ENCODE results near the gene C9orf78.
"Not testable (repeated sequence)": the region's sequence is repeated elsewhere in the genome, so short reads cannot be mapped to it uniquely, and the experiment has no call there.

Gene C9orf78

GRCh38 chr9:129809346-129809745 is 25.7 kb downstream of the C9orf78 start:
- DNase-seq = no peak

- DNase-seq = no peak
Observed at GRCh38 chr9:129806061-129806460, 29.0 kb downstream of the C9orf78 start.

GRCh38 chr9:129803676-129804060 is 31.4 kb downstream of the C9orf78 start:
- no peak for DNase-seq

GRCh38 chr9:129802833-129803675 is 32.0 kb downstream of the C9orf78 start, which contains the start of gene TOR1B:
TOR1B (plus strand) TSS chr9:129803184; CDS start chr9:129803213, 29 bp downstream.
- peak; percentile 60 for DNase-seq

- no peak for DNase-seq
Observed at GRCh38 chr9:129801504-129801903, 33.6 kb downstream of the C9orf78 start.

- no peak for DNase-seq
Observed at GRCh38 chr9:129798973-129799372, 36.1 kb downstream of the C9orf78 start.

GRCh38 chr9:129796029-129796428 is 39.0 kb downstream of the C9orf78 start:
- not testable (repeated sequence) for DNase-seq

- no peak for DNase-seq
Observed at GRCh38 chr9:129794549-129794948, 40.5 kb downstream of the C9orf78 start.

- DNase-seq = no peak
Observed at GRCh38 chr9:129786481-129786880, 48.6 kb downstream of the C9orf78 start.

- DNase-seq = no peak
Observed at GRCh38 chr9:129785866-129786265, 49.2 kb downstream of the C9orf78 start.

- DNase-seq = not testable (repeated sequence)
Observed at GRCh38 chr9:129784970-129785369, 50.1 kb downstream of the C9orf78 start.

GRCh38 chr9:129783516-129784361 is 51.3 kb downstream of the C9orf78 start:
- DNase-seq = peak; percentile 66

- no peak for DNase-seq
Observed at GRCh38 chr9:129781981-129782380, 53.1 kb downstream of the C9orf78 start.

GRCh38 chr9:129781131-129781530 is 53.9 kb downstream of the C9orf78 start:
- DNase-seq = no peak

- no peak for DNase-seq
Observed at GRCh38 chr9:129779560-129780190, 55.4 kb downstream of the C9orf78 start.

- DNase-seq = no peak
Observed at GRCh38 chr9:129778469-129778868, 56.6 kb downstream of the C9orf78 start.

GRCh38 chr9:129777769-129778130 is 57.3 kb downstream of the C9orf78 start:
- DNase-seq = no peak
